Spleen (tissue), 3 donors: ENCODE measurements around the gene SOX13.

ENCODE experiments used
- POLR2A ChIP-seq, 3 donors: fragments of 450-650 bp; IDR thresholded peaks; one replicate each; pipeline ENCODE4 v1.5.1; 2017; ENCODE audit warnings: antibody characterized with exemption in 3 of 3, mild to moderate bottlenecking in 1 of 3
- POLR2AphosphoS5 ChIP-seq, 3 donors: sonication (generic); formaldehyde crosslinking; IDR thresholded peaks; one replicate each; pipeline ENCODE4 v1.5.1; 2017; ENCODE audit warnings: antibody characterized with exemption in 3 of 3

DNA sequence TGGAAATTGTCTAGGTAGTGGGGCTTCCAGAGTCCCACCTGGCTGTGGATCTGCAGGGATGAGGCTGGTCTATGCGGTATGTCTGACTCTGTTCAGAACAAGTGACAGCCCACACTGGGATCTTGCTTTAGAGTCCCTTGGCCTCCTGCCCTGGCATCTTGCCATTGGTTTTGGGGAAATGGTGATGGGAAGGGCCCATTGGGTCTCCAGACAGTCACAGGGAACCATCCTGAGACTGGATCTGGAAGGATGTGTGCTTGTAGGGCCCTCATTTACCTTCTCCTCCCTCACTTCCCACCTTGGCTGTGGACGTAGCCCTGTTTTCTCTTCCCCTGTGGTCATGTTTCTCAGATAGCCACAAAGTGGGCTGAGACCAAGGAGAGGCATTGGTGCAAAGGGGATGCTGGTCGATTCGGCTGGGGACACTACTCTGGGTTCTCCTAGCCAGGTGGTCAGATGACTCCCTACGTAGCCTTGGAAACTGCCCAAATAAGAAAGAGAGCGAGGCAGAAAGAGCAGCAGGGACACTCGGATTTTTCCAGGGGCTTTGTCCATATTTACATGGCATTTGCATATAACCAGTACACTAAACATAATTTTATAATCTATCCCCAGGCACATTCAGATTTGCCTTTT, 15.1 kb downstream of the SOX13 start:
- TF ChIP-seq POLR2AphosphoS5 (IDR thresholded peaks at IDR 0.05) (no peak), POLR2A (IDR thresholded peaks at IDR 0.05) (no peak)
